Smooth muscle cell (in vitro differentiated cells): Measurements from ENCODE around the gene RSAD2. TPM values are rescaled to one million over a fixed set of nuclear protein-coding genes. Genes with fewer than 3 reads are reported as not detected.

Experiments
- DNase-seq: peaks from one replicate; lab custom pipeline; 2025; ENCODE audit not compliant: unreplicated experiment; lab: John Stamatoyannopoulos, UW
- H2AFZ ChIP-seq: fragments of 200-600 bp; sonication (generic); 2 replicates; pipeline ENCODE4 v1.6.0; 2016; ENCODE audit warnings: antibody characterized with exemption, low read depth, mild to moderate bottlenecking
- H3F3A ChIP-seq: fragments of 200-600 bp; sonication (generic); 2 replicates; pipeline ENCODE4 v1.6.0; 2017; ENCODE audit warnings: antibody characterized with exemption, low read depth
- H3K27ac ChIP-seq: fragments of 200-600 bp; sonication (generic); 2 replicates; pipeline ENCODE4 v1.5.1; 2016; ENCODE audit warnings: low read depth, mild to moderate bottlenecking
- H3K27me3 ChIP-seq: fragments of 200-600 bp; sonication (generic); 2 replicates; pipeline ENCODE4 v1.6.1; 2016; ENCODE audit warnings: low read depth, mild to moderate bottlenecking
- H3K36me3 ChIP-seq: fragments of 200-600 bp; sonication (generic); 2 replicates; pipeline ENCODE4 v1.5.1; 2016; ENCODE audit warnings: low read depth
- H3K4me1 ChIP-seq: fragments of 200-600 bp; sonication (generic); 2 replicates; pipeline ENCODE4 v1.5.1; 2016; ENCODE audit warnings: low read depth
- H3K4me2 ChIP-seq: fragments of 200-600 bp; sonication (generic); 2 replicates; pipeline ENCODE4 v1.6.0; 2016; ENCODE audit warnings: mild to moderate bottlenecking
- H3K4me3 ChIP-seq: fragments of 200-600 bp; sonication (generic); 2 replicates; pipeline ENCODE4 v1.5.1; 2016; ENCODE audit warnings: mild to moderate bottlenecking
- H3K79me2 ChIP-seq: fragments of 200-600 bp; sonication (generic); 2 replicates; pipeline ENCODE4 v1.6.0; 2016; ENCODE audit warnings: low read depth, mild to moderate bottlenecking
- H3K9ac ChIP-seq: fragments of 200-600 bp; sonication (generic); 2 replicates; pipeline ENCODE4 v1.6.0; 2016; ENCODE audit warnings: low read depth
- H3K9me3 ChIP-seq: fragments of 200-600 bp; sonication (generic); replicated peaks from 2 replicates; pipeline ENCODE4 v1.5.1; 2016; ENCODE audit warnings: low read depth
- H4K20me1 ChIP-seq: fragments of 200-600 bp; sonication (generic); 2 replicates; pipeline ENCODE4 v1.6.0; 2016; ENCODE audit warnings: low read depth
- CTCF ChIP-seq: fragments of 200-600 bp; sonication (generic); IDR thresholded peaks from 2 replicates; pipeline ENCODE4 v1.5.1; 2017; ENCODE audit warnings: borderline replicate concordance, mild to moderate bottlenecking, antibody characterized with exemption; ENCODE audit not compliant: insufficient read depth, poor library complexity, severe bottlenecking
- WGBS: methylation state at CpG from one replicate; pipeline ENCODE4 v1.1.7; 2016; ENCODE audit warnings: low lambda C conversion rate; 5-methylcytosine and 5-hydroxymethylcytosine counted together
- polyA plus RNA-seq: library from polyadenylated mRNA; unstranded; fragments of >200 nt; fragmentation: Nextera tagmentation; extraction: Ambion mirVana; gene quantifications from 2 replicates; pipeline ENCODE4 v1.2.1, GENCODE V29; 2016
- total RNA-seq: library from RNA; depleted of rRNA; stranded (reverse); fragments of >200 nt; gene quantifications from 2 replicates; pipeline ENCODE4 v1.2.3, GENCODE V29; 2014

Gene RSAD2
- total and polyA plus RNA-seq, 2 experiments from 2014 or later, result not detected

GRCh38 chr2:6865346-6866274, 12.0 kb upstream of the RSAD2 start, which contains the start of gene CMPK2:
Gene CMPK2 (minus strand): TSS chr2:6865907. CDS start chr2:6865696, 211 bp downstream.
- Histone ChIP-seq H3K9ac (no peak within 1 kb of the TSS), H3K36me3 (no peaks in the 10 kb centered on the region), H4K20me1 (no peaks in the 10 kb centered on the region), H3F3A (no peaks in the 10 kb centered on the region), H3K4me3 (peak within 1 kb of the TSS; percentile 83), H3K4me2 (peak within 1 kb of the TSS; percentile 93), H3K79me2 (no peaks in the 10 kb centered on the region), H3K27me3 (peaks cover 42% of the 10 kb centered on the region), H3K9me3 (no peaks in the 10 kb centered on the region), H2AFZ (peak within 1 kb of the TSS; percentile 89), H3K27ac (no peak within 1 kb of the TSS), H3K4me1 (no peaks in the 10 kb centered on the region)
- 2% methylated on average over 81 of the region's 115 CpGs for WGBS
- TF ChIP-seq CTCF, result peak; percentile 20
- no peak for DNase-seq

GRCh38 chr2:6866275-6866671, 11.3 kb upstream of the RSAD2 start:
- H4K20me1 ChIP-seq, result no peaks in the 10 kb centered on the region
- no peak overlapping the region for H3K27ac ChIP-seq
- no peak overlapping the region for H3K9ac ChIP-seq
- no peak for DNase-seq
- peak; percentile 36 for TF ChIP-seq CTCF
- peak overlapping the region; percentile 93 for H3K4me2 ChIP-seq
- peaks cover 42% of the 10 kb centered on the region for H3K27me3 ChIP-seq
- WGBS, result 12% methylated on average over 9 of the region's 9 CpGs
- peak overlapping the region; percentile 89 for H2AFZ ChIP-seq
- H3K4me1 ChIP-seq, result no peaks in the 10 kb centered on the region
- no peaks in the 10 kb centered on the region for H3K36me3 ChIP-seq
- H3K4me3 ChIP-seq, result peak overlapping the region; percentile 83
- H3K9me3 ChIP-seq, result no peaks in the 10 kb centered on the region
- no peaks in the 10 kb centered on the region for H3K79me2 ChIP-seq
- no peaks in the 10 kb centered on the region for H3F3A ChIP-seq

- no peaks in the 10 kb centered on the region for H3K79me2 ChIP-seq
- no peaks in the 10 kb centered on the region for H3K4me1 ChIP-seq
- no peaks in the 10 kb centered on the region for H3K9me3 ChIP-seq
- DNase-seq, result no peak
- H4K20me1 ChIP-seq, result no peaks in the 10 kb centered on the region
- H3K27me3 ChIP-seq, result peaks cover 42% of the 10 kb centered on the region
- TF ChIP-seq CTCF, result no peak
- WGBS, result 86% methylated on average over 7 of the region's 7 CpGs
- no peak overlapping the region for H3K9ac ChIP-seq
- no peak overlapping the region for H3K4me3 ChIP-seq
- H2AFZ ChIP-seq, result no peak overlapping the region
- no peak overlapping the region for H3K27ac ChIP-seq
- no peaks in the 10 kb centered on the region for H3F3A ChIP-seq
- no peaks in the 10 kb centered on the region for H3K36me3 ChIP-seq
- H3K4me2 ChIP-seq, result no peak overlapping the region
Observed at GRCh38 chr2:6866982-6867381, 10.6 kb upstream of the RSAD2 start.

- Histone ChIP-seq H3K9ac (no peak overlapping the region), H4K20me1 (no peaks in the 10 kb centered on the region), H3F3A (no peaks in the 10 kb centered on the region), H3K27ac (no peak overlapping the region), H3K4me3 (no peak overlapping the region), H2AFZ (no peak overlapping the region), H3K27me3 (peaks cover 17% of the 10 kb centered on the region), H3K4me1 (no peaks in the 10 kb centered on the region), H3K79me2 (no peaks in the 10 kb centered on the region), H3K9me3 (no peaks in the 10 kb centered on the region), H3K36me3 (no peaks in the 10 kb centered on the region), H3K4me2 (no peak overlapping the region)
- TF ChIP-seq CTCF, result no peak
- no peak for DNase-seq
- WGBS, result 93% methylated on average over 2 of the region's 2 CpGs
Observed at GRCh38 chr2:6872394-6872793, 5.2 kb upstream of the RSAD2 start.
